Astrocyte of the hippocampus (primary cell): ENCODE measurements around the gene CACUL1.

Experiments
- DNase-seq: peaks from one replicate; pipeline ENCODE4 v3.0.0; 2011; ENCODE audit warnings: low read depth, low spot score

CACUL1 gene

GRCh38 chr10:118638680-118639079 lies 116.1 kb downstream of the CACUL1 start:
- DNase-seq: no peak

- no peak for DNase-seq
Measured at GRCh38 chr10:118635674-118636402, 118.9 kb downstream of the CACUL1 start.

DNA sequence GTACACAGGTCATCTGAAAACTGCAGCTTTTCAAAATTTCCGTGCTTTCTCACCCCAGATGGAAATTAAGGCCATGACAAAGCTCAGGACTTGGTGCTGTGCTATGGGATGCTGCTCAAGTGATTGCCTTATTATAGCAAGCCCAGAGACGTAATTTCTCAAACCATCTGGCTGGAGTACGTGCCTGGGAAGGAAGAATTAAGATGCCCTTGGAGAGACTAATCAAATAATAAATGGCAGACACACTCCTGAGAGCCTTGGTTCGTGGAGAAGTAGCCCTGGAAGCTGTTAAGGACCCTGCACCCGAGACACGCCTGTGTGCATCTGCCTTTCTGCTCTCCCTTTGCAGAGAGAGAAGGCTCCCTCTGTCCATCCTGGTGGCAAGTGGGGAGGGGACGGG lies 121.0 kb downstream of the CACUL1 start:
- no peak for DNase-seq

DNA sequence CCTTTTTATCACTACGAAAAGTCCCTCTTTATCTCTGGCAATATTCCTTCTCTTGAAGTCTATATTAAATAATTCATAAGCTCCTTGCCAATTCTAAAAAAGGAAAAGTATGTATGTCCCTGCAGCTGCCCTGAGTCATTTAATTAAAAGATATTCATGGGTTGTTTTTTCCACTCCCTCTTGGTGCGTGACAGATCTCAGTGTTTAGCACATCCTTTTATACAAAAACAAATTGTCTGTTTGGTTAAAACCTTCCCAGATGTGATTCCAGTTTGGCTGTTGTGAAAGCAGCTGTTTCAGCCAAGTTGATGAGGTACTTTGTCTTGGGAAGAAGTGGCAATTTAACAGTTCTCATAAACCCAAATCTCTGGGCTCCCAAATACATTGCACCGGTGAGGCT lies 125.6 kb downstream of the CACUL1 start:
- no peak for DNase-seq

GRCh38 chr10:118628397-118628796 lies 126.4 kb downstream of the CACUL1 start:
- no peak for DNase-seq

DNA sequence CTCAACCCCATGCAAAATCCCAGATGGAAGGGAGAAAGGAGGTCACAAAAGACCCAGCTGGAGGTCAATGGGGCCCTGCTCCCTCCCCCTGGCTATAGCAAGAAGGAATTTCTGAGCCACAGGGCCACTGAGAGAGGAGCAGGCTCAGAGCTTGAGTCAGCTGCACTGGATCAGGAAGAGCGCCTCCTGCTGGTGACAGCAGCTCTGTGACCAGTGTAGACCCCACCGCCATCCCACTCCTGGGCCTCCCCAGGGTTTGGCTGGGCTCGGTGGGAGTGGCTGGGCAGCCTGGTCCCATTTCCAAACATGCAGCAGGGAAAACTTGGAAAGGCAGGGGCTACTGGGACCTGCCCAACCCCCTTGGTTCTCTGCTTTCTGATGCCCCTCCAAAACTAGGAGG lies 127.8 kb downstream of the CACUL1 start:
- no peak for DNase-seq
